T-helper 1 cell (primary cell): ENCODE measurements around the gene EPB41L1.

Experiments used
- DNase-seq, 5 donors: peaks; one replicate each; pipeline ENCODE4 v3.0.0-alpha.2; 2012 to 2020

Gene EPB41L1

GRCh38 chr20:36264426-36265246 lies 110.1 kb downstream of the EPB41L1 start:
- DNase-seq = no peak

DNA sequence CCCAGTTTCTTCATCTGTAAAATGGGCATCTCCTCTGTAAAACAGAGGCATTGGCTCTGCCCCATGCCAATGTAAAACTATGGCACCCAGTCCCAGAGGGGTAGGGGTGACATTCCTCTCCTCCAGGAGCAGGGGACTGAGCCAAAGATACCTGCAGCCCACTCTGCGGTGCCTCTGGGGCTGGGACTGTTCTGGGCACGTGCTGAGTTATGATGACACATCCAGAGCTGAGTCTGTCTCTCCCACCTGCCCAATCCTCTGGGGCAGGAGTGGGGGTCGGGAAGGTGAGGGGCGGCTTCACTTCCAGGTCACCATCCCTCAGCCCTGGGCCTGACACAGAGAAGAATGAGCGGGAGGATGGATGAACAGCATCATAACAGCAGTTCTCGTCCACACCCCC lies 111.6 kb downstream of the EPB41L1 start:
- DNase-seq = no peak

- no peak for DNase-seq
These were observed 113.3 kb downstream of the EPB41L1 start for GRCh38 chr20:36267605-36268381.

- DNase-seq = no peak
These were observed 114.2 kb downstream of the EPB41L1 start for GRCh38 chr20:36268440-36269342.

DNA sequence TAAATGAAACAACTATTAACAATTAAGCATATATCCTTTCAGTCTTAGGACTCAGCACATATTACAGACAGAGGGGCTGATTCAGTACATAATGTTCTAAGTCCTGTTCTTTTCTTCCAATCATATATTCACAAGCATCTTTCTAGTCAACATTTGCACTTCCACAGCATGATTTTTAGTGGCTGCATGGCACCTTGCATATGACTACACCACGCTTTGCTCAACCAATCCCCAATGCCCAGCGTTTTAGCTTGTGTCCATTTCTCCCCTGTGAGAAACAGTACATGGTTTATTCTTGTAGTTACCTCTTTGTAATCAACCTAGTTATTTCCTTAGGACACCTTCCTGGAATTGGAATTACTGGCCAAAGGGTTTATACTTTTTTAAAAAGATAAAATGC lies 115.0 kb downstream of the EPB41L1 start:
- DNase-seq = no peak

DNA sequence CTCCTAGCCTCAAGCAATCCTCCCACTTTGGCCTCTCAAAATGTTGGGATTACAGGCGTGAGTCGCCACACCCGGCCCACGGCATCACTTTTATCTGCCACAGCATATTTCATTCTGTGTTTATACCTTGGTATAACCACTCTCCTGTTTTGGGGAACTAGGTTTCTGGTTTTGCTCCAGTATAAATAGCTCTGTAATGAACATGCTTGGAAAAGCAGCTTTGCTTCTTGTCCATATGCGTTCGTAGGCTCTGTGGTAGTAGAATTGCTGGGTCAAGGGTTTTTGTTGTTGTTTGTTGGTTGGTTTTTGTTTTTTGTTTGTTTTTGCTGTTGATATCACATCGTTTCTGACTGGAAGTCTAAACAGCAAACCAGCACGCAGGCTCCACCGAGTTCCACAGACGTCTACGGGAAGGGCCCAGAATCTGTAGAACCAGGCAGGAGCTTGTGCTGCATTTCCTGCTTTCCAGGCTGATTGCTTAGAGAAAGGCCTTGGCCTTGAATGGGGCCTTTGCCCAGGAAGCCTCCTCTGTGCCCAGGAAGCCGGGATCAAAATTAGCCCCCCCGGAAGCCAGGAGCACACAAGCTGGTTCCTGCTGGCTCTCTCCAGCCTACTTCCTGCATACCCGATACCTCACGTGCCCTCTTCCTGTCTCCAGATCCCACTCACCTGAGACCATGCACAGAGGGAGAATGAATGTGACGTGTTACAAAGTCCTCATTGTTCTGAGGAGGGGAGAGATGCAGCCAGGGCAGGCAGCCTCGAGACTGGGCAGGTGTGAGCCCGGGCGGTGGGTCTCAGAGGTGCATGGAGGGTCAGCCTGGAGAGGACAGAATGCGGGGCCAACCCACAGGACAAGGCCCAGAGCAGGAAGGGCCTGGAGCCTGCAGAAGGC lies 116.5 kb downstream of the EPB41L1 start:
- no peak for DNase-seq

DNA sequence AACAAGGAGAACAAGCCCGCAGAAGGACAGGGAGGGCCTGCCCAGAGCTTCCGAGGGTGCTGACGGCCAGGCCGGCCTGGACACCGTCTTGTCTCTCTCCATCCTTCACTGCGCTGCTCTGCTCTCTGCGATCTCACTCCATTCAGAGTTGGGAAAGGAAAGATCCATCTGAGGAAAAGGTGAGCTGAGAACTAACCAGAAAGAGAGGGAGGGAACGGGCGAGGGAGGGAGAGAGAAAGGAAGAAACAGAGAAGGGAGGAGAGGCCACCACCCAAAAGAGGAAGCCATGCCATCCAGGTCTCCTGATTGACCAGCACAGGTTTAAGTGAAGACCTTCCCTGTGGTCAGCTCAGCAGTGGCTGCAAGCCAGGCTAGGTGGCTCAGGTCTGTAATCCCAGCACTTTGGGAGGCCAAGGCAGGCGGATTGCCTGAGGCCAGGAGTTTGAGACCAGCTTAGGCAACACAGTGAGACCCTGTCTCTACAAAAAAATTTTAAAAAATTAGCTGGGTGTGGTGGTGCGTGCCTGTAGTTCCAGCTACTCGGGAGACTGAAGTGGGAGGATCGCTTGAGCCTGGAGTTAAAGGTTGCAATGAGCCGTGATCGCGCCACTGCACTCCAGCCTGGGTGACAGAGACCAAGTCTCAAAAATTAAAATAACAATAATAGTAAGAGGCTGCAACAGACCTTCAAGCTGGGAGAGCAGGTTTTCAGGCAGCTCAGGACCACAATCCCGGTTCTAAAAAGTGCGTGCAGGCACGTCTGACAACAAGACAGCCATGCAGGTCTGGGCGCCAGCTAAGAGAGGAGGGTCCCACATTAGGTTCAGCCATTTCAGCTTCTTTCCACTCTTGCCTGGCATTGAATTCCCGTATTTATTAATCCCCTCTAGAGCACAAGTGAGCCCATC lies 117.4 kb downstream of the EPB41L1 start:
- DNase-seq = no peak

DNA sequence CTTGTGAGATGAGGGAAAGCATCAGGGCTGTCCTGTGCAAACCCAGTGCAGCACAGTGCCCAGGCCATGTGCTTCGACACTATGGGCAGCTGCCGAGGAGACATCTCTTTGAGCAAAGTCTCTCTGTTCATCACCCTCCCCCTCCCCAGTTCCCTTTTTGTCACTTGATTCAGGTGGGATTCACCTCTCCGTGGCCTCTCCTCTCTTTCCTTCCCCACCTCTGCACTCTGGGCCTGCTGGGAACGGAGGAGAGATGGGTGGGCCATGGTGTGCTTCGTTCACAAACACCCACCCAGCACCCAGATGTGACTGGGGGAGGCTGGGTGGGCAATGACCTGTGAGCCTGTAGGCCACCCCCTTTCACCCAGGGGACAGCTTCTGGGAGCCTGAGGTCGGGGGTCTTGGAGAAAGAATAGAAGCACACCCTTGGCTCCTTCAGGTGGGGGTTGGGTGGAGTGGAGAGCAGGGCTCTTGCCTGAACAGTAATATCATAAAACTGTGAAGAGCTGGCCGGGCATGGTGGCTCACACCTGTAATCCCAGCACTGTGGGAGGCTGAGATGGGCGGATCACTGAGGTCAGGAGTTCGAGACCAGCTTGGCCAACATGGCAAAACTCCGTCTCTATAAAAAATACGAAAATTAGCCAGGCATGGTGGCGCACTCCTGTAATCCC lies 118.1 kb downstream of the EPB41L1 start:
- no peak for DNase-seq

GRCh38 chr20:36273414-36274180 lies 119.1 kb downstream of the EPB41L1 start:
- DNase-seq = no peak

GRCh38 chr20:36274181-36274841 lies 119.8 kb downstream of the EPB41L1 start:
- no peak for DNase-seq

GRCh38 chr20:36275011-36275410 lies 120.5 kb downstream of the EPB41L1 start:
- no peak for DNase-seq

DNA sequence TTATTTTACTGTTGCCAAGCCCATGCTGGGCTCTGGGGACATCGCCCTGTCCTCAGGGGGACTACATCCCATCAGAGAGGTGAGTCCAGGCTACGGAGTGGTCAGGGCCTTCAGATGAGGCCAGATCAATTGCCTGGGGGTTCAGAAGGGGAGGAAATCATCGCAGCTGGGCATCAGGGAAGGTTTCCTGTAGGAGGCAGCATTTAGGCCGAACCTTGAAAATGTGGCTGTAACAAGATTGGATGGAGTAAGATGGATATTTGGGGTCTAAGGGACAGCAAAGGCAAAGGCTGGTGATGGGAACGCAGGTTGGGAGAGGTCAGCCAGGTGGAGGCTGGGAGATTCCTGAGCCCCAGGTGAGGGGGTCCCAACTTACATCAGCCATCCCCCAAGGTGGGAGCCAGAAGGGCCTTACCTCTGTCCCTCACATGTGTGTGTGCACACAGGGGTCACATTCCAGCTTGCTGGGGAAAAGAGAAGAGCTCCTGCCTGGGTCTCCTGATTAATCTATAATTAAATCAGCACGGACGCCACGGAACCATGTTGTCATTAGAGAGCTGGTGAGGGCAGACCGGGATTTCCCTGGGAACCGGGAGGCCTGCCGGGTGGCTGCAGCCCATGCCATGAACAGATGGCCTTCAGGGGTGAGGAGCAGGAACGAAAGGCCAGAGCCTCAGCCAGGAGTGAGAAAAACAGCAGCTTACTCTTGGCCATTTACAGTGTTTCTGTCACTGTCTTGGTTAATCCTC lies 121.1 kb downstream of the EPB41L1 start:
- no peak for DNase-seq

GRCh38 chr20:36277546-36277945 lies 123.0 kb downstream of the EPB41L1 start:
- DNase-seq = no peak

GRCh38 chr20:36279362-36279761 lies 124.8 kb downstream of the EPB41L1 start:
- no peak for DNase-seq

GRCh38 chr20:36279776-36280175 lies 125.2 kb downstream of the EPB41L1 start:
- no peak for DNase-seq

DNA sequence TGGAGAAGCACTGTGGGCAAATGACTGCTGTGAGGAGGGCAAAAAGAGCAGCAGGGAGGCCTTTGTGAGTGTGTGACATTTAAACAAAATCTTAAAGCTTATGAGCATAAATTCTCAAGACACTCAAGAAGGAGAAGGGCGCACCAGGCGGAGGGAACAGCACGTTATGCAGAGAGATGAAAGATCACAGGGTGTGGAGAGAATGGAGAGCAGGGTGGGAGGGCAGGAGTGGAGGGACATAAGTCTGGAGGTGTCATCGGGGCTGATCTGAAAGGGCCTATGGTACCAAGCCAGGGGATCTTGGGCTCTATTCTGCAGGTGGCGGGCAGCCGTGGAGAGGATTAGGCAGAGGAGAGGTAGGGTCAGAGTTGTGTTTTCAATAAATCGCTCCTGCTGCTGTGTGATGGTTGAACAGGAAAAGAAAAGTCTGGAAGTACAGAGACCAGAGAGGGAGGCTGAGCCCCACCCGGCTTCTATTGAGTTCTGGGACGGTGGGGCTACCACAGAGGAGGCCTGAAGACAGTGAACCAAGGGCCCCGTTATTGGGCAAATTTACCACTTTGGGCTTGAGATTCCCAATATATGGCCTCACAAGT lies 127.3 kb downstream of the EPB41L1 start:
- no peak for DNase-seq
